SK-N-SH (cell line): ENCODE data around the gene TXNDC2. TPM values are rescaled to one million over a fixed set of nuclear protein-coding genes. Genes with fewer than 3 reads are reported as not detected.
"Not testable (repeated sequence)": the region's sequence is repeated elsewhere in the genome, so short reads cannot be mapped to it uniquely, and the experiment has no call there.

Source experiments
- CTCF ChIA-PET: fragments of 300-600, 350-600 bp; formaldehyde crosslinking; extraction: SDS; loops from one replicate; lab custom pipeline; 2021; lab: Yijun Ruan, JAX
- POLR2A ChIA-PET: fragments of 350-600 bp; sonication (Branson Sonifier 250); formaldehyde crosslinking; extraction: SDS; loops from one replicate; lab custom pipeline; 2020; ENCODE audit warnings: antibody characterized with exemption, inconsistent platforms; lab: Yijun Ruan, JAX
- DNase-seq: peaks from one replicate; pipeline ENCODE4 v3.0.0; 2012
- H2AFZ ChIP-seq: fragments of 200-600 bp; sonication (generic); 2 replicates; pipeline ENCODE4 v1.8.1; 2016; ENCODE audit warnings: antibody characterized with exemption, mild to moderate bottlenecking, low read depth
- H3F3A ChIP-seq: fragments of 200-600 bp; sonication (generic); replicated peaks from 2 replicates; pipeline ENCODE3; 2016; ENCODE audit warnings: antibody characterized with exemption, mild to moderate bottlenecking; ENCODE audit not compliant: insufficient read depth
- H3K27ac ChIP-seq, 2 experiments: fragments of 200-500 bp in 1 of 2; fragments of 200-600 bp in 1 of 2; sonication (Bioruptor generic) in 1 of 2; sonication (generic), shearing (Covaris generic) in 1 of 2; 2 replicates each; pipeline versions ENCODE4 v1.5.1 to v1.6.1; 2014 to 2016; ENCODE audit warnings: low read depth in 2 of 2, inconsistent platforms in 1 of 2, low read length in 1 of 2, mild to moderate bottlenecking in 1 of 2, mixed read lengths in 1 of 2
- H3K27me3 ChIP-seq: fragments of 200-600 bp; sonication (generic), shearing (Covaris generic); 2 replicates; pipeline ENCODE4 v1.6.1; 2016; ENCODE audit warnings: mixed run types; ENCODE audit not compliant: insufficient read depth
- H3K36me3 ChIP-seq, 2 experiments: fragments of 200-500 bp in 1 of 2; fragments of 200-600 bp in 1 of 2; sonication (Bioruptor generic) in 1 of 2; sonication (generic) in 1 of 2; replicated peaks in 1 of 2; 2 replicates each; pipeline versions ENCODE3 to v1.5.1; 2014 to 2016; ENCODE audit warnings: low read length in 1 of 2, mild to moderate bottlenecking in 1 of 2; ENCODE audit not compliant: insufficient read depth in 2 of 2, control insufficient read depth in 1 of 2
- H3K4me1 ChIP-seq, 2 experiments: fragments of 200-500 bp in 1 of 2; fragments of 200-600 bp in 1 of 2; sonication (Bioruptor generic) in 1 of 2; sonication (generic), shearing (Covaris generic) in 1 of 2; 2 replicates each; pipeline versions ENCODE4 v1.5.1 to v1.6.1; 2014 to 2016; ENCODE audit warnings: low read depth in 1 of 2, low read length in 1 of 2, mixed run types in 1 of 2; ENCODE audit not compliant: insufficient read depth in 2 of 2, control insufficient read depth in 1 of 2
- H3K4me2 ChIP-seq: fragments of 200-600 bp; sonication (generic), shearing (Covaris generic); 2 replicates; pipeline ENCODE4 v1.6.1; 2017; ENCODE audit warnings: mixed run types
- H3K4me3 ChIP-seq, 2 experiments: fragments of 200-500 bp in 1 of 2; fragments of 200-600 bp in 1 of 2; sonication (Bioruptor generic) in 1 of 2; sonication (generic), shearing (Covaris generic) in 1 of 2; 2 replicates each; pipeline versions ENCODE4 v1.5.1 to v1.8.1; 2014 to 2016; ENCODE audit warnings: low read depth in 2 of 2, inconsistent platforms in 1 of 2, low read length in 1 of 2, mild to moderate bottlenecking in 1 of 2, mixed read lengths in 1 of 2, moderate library complexity in 1 of 2
- H3K79me2 ChIP-seq: fragments of 200-600 bp; sonication (generic); 2 replicates; pipeline ENCODE4 v1.8.1; 2017; ENCODE audit warnings: mild to moderate bottlenecking; ENCODE audit not compliant: insufficient read depth
- H3K9ac ChIP-seq: fragments of 200-600 bp; sonication (generic); 2 replicates; pipeline ENCODE4 v1.6.1; 2017; ENCODE audit warnings: mixed run types
- H3K9me2 ChIP-seq: fragments of 200-600 bp; sonication (generic); 2 replicates; pipeline ENCODE4 v1.6.1; 2017; ENCODE audit warnings: mixed run types
- H3K9me3 ChIP-seq: fragments of 200-600 bp; sonication (generic); 2 replicates; pipeline ENCODE4 v1.6.1; 2017; ENCODE audit warnings: mixed run types, mild to moderate bottlenecking, moderate library complexity
- H4K20me1 ChIP-seq: fragments of 200-600 bp; sonication (generic); 2 replicates; pipeline ENCODE4 v1.6.1; 2017; ENCODE audit warnings: mild to moderate bottlenecking, mixed run types; ENCODE audit not compliant: insufficient read depth
- EP300 ChIP-seq, 2 experiments: IDR thresholded peaks; 2 replicates each; pipeline versions ENCODE4 v1.4.0 to v1.6.1; 2012; ENCODE audit warnings: borderline replicate concordance in 1 of 2, low read depth in 1 of 2, low read length in 1 of 2
- EZH2phosphoT487 ChIP-seq: fragments of 200-600 bp; sonication (generic); IDR thresholded peaks from 2 replicates; pipeline ENCODE4 v1.6.1; 2017; ENCODE audit warnings: low read depth, mixed run types, mild to moderate bottlenecking, antibody characterized with exemption, moderate library complexity, borderline replicate concordance
- GATA2 ChIP-seq: sonication (generic); formaldehyde crosslinking; IDR thresholded peaks from 2 replicates; pipeline ENCODE4 v1.5.0; 2020; ENCODE audit warnings: mild to moderate bottlenecking, missing genetic modification reagents
- POLR2AphosphoS5 ChIP-seq: IDR thresholded peaks from 2 replicates; pipeline ENCODE4 v1.6.1; 2012; ENCODE audit warnings: low read depth, low read length
- RXRA ChIP-seq: IDR thresholded peaks from 2 replicates; pipeline ENCODE4 v1.4.0; 2012; ENCODE audit warnings: low read depth, mild to moderate bottlenecking, borderline replicate concordance
- SIN3A ChIP-seq: IDR thresholded peaks from 2 replicates; pipeline ENCODE4 v1.6.1; 2012; ENCODE audit warnings: low read depth, mild to moderate bottlenecking, low read length, moderate library complexity, borderline replicate concordance
- TAF1 ChIP-seq: IDR thresholded peaks from 2 replicates; pipeline ENCODE4 v1.6.1; 2012; ENCODE audit warnings: low read depth, mild to moderate bottlenecking, low read length, moderate library complexity, borderline replicate concordance
- WGBS: methylation state at CpG from one replicate; pipeline ENCODE4 v1.1.6; 2017; ENCODE audit warnings: low lambda C conversion rate; 5-methylcytosine and 5-hydroxymethylcytosine counted together
- polyA plus RNA-seq, 3 experiments: library from polyadenylated mRNA; depleted of rRNA; stranded (reverse); fragments of >200 nt; gene quantifications; 2 replicates each; pipeline ENCODE4 v1.2.3, GENCODE V29; 2012
- TF ChIP-seq, protein P1 (sequence below): IDR thresholded peaks from 2 replicates; pipeline ENCODE4; 2012
- TF ChIP-seq, protein P2 (sequence below): fragments of 200-600 bp; sonication (generic); IDR thresholded peaks from 2 replicates; pipeline ENCODE4 v1.6.1; 2017; ENCODE audit warnings: antibody characterized with exemption, mild to moderate bottlenecking, moderate library complexity

The TXNDC2 gene
- polyA plus RNA-seq, 1 of the 3 experiments (the other 2 are of a cell fraction): 0.07 TPM

DNA sequence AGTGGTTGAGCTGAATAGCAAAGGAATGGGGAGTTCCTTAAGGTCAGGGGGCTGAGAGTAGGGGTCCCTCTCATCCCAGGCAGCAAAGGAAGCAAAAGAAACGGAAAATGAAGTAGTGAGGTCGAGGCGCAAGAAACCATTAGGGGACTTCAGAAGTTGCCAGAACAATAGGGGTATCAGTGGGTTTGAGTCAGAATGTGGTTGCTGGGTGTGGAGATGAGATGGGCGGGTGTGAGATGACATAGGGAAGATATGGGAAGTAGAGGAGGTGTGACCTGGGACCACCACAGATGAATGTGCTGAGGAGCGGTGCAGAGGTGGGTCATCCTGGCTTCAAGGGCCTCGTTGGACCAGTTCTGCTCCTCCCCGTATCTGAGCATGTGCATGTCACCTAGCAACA, 14.9 kb downstream of the TXNDC2 start:
- no peak overlapping the region for H3K27ac ChIP-seq
- peaks cover 10 to 13% of the 10 kb centered on the region in 2 experiments for H3K4me1 ChIP-seq
- no peak overlapping the region for H3K4me3 ChIP-seq
- H4K20me1 ChIP-seq: no peaks in the 10 kb centered on the region
- no peaks in the 10 kb centered on the region for H3K36me3 ChIP-seq
- DNase-seq: no peak
- TF ChIP-seq, protein P1, sequence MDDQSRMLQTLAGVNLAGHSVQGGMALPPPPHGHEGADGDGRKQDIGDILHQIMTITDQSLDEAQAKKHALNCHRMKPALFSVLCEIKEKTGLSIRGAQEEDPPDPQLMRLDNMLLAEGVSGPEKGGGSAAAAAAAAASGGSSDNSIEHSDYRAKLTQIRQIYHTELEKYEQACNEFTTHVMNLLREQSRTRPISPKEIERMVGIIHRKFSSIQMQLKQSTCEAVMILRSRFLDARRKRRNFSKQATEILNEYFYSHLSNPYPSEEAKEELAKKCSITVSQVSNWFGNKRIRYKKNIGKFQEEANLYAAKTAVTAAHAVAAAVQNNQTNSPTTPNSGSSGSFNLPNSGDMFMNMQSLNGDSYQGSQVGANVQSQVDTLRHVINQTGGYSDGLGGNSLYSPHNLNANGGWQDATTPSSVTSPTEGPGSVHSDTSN: no peak
- TF ChIP-seq GATA2 (CRISPR knock-in tag) (no peak), POLR2AphosphoS5 (no peak), EP300 (IDR thresholded peaks at IDR 0.05; ENCODE audit: borderline replicate concordance in 1 of 2, low read depth in 1 of 2, low read length in 1 of 2) (no peak), RXRA (no peak)
- TF ChIP-seq, protein P2, sequence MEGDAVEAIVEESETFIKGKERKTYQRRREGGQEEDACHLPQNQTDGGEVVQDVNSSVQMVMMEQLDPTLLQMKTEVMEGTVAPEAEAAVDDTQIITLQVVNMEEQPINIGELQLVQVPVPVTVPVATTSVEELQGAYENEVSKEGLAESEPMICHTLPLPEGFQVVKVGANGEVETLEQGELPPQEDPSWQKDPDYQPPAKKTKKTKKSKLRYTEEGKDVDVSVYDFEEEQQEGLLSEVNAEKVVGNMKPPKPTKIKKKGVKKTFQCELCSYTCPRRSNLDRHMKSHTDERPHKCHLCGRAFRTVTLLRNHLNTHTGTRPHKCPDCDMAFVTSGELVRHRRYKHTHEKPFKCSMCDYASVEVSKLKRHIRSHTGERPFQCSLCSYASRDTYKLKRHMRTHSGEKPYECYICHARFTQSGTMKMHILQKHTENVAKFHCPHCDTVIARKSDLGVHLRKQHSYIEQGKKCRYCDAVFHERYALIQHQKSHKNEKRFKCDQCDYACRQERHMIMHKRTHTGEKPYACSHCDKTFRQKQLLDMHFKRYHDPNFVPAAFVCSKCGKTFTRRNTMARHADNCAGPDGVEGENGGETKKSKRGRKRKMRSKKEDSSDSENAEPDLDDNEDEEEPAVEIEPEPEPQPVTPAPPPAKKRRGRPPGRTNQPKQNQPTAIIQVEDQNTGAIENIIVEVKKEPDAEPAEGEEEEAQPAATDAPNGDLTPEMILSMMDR: no peak
- H3K27me3 ChIP-seq: no peaks in the 10 kb centered on the region
- peaks cover 4% of the 10 kb centered on the region for H3F3A ChIP-seq
- no peak overlapping the region for H3K4me2 ChIP-seq
- H2AFZ ChIP-seq: no peak overlapping the region
- no peaks in the 10 kb centered on the region for H3K9me3 ChIP-seq
- ChIA-PET POLR2A (no interaction called here), CTCF (no interaction called here)
- WGBS: 92% methylated on average over 7 of the region's 7 CpGs
- H3K9me2 ChIP-seq: no peaks in the 10 kb centered on the region
- no peaks in the 10 kb centered on the region for H3K79me2 ChIP-seq
- no peak overlapping the region for H3K9ac ChIP-seq

DNA sequence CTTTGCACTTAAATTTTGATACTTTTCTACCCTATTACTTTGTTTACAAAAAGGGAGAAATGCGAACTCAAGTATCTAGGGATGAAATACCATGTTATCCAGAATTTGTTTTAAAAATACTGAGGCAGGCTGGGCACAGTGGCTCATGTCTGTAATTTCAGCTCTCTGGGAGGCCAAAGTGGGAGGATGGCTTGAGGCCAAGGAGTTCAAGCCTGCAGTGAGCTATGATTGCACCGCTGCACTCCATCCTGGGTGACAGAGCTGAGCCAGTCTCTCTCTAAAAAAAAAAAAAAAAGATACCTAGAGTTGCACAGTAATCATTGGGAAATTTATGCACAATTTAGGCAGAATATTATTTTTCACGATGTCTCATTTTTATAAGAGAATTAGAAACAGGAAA, 15.6 kb downstream of the TXNDC2 start:
- POLR2A ChIA-PET: no interaction called here

DNA sequence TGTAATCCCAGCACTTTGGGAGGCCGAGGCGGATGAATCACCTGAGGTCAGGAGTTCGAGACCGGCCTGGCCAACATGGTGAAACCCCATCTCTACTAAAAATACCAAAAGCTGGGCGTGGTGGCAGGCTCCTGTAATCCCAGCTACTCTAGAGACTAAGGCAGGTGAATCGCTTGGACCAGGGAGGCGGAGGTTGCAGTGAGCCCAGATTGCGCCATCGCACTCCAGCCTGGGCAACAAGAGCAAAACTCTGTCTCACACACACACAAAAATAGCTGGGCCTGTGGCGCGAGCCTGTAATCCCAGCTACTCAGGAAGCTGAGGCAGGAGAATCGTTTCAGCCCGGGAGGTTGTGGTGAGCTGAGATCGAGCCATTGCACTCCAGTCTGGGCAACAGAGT, 16.5 kb downstream of the TXNDC2 start:
- H3K27me3 ChIP-seq, H3K9me3 ChIP-seq, H4K20me1 ChIP-seq, H3K4me2 ChIP-seq, H3K9me2 ChIP-seq, H3F3A ChIP-seq, H2AFZ ChIP-seq, DNase-seq, H3K27ac ChIP-seq, H3K36me3 ChIP-seq, H3K9ac ChIP-seq, H3K4me3 ChIP-seq, CTCF ChIA-PET, POLR2A ChIA-PET, H3K79me2 ChIP-seq: not testable (repeated sequence)
- 97% methylated on average over 10 of the region's 14 CpGs for WGBS
- peaks cover 13% of the 10 kb centered on the region in 2 experiments for H3K4me1 ChIP-seq

More for the DNA sequence above, 15.6 kb downstream of the TXNDC2 start:
- no peak for TF ChIP-seq EZH2phosphoT487
- TF ChIP-seq TAF1: no peak
- no peak for TF ChIP-seq POLR2AphosphoS5
- no peak for TF ChIP-seq SIN3A
- WGBS: 83% methylated on average over 3 of the region's 3 CpGs
- no peak for DNase-seq
- peaks cover 4% of the 10 kb centered on the region for H3F3A ChIP-seq
- no peak overlapping the region for H3K27ac ChIP-seq
- H3K9me2 ChIP-seq: no peaks in the 10 kb centered on the region
- no peaks in the 10 kb centered on the region for H4K20me1 ChIP-seq
- H3K9ac ChIP-seq: no peak overlapping the region
- no peaks in the 10 kb centered on the region for H3K36me3 ChIP-seq
- no peaks in the 10 kb centered on the region for H3K9me3 ChIP-seq
- no peak overlapping the region for H3K4me3 ChIP-seq
- H2AFZ ChIP-seq: no peak overlapping the region
- CTCF ChIA-PET: no interaction called here
- peaks cover 13% of the 10 kb centered on the region in 2 experiments for H3K4me1 ChIP-seq
- no peaks in the 10 kb centered on the region for H3K27me3 ChIP-seq
- no peaks in the 10 kb centered on the region for H3K79me2 ChIP-seq
- no peak overlapping the region for H3K4me2 ChIP-seq
